ENCODE measurements around the gene RHBDL1.

DNA sequence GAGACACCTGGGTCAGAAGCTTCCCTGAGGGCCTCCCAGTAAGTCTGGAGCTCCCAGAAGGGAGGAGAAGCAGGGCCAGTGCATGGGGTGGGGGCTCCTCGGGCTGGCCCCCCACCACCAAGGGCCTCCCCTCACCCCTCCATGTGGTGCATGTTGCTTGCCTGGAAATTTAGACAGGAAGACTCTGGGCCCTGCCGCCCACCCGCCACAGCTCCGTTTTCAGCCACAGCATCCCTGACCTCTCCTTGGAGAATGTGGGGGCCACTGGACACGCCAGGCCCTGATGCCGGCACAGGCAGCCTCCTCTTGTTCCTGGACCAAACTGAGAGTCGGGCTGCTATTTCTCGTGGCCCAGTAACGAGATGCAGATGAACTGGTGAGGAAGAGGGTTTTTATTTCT, 36.6 kb upstream of the RHBDL1 start:
- TF ChIP-seq POLR2AphosphoS5 (IDR thresholded peaks at IDR 0.05) (no peak), POLR2A (IDR thresholded peaks at IDR 0.05) (no peak), EP300 (IDR thresholded peaks at IDR 0.05) (no peak)
- TF ChIP-seq, protein P1, sequence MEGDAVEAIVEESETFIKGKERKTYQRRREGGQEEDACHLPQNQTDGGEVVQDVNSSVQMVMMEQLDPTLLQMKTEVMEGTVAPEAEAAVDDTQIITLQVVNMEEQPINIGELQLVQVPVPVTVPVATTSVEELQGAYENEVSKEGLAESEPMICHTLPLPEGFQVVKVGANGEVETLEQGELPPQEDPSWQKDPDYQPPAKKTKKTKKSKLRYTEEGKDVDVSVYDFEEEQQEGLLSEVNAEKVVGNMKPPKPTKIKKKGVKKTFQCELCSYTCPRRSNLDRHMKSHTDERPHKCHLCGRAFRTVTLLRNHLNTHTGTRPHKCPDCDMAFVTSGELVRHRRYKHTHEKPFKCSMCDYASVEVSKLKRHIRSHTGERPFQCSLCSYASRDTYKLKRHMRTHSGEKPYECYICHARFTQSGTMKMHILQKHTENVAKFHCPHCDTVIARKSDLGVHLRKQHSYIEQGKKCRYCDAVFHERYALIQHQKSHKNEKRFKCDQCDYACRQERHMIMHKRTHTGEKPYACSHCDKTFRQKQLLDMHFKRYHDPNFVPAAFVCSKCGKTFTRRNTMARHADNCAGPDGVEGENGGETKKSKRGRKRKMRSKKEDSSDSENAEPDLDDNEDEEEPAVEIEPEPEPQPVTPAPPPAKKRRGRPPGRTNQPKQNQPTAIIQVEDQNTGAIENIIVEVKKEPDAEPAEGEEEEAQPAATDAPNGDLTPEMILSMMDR (IDR thresholded peaks at IDR 0.05): no peak
